Left ventricle myocardium superior (tissue), 1 donor: ENCODE measurements around the gene ORM2. TPM values are rescaled to one million over a fixed set of nuclear protein-coding genes. Genes with fewer than 3 reads are reported as not detected.
"Not testable (repeated sequence)": the region's sequence is repeated elsewhere in the genome, so short reads cannot be mapped to it uniquely, and the experiment has no call there.

Source experiments
- ATAC-seq: fragments of 200-7000 bp; cut with Tn5 transposase; one replicate; pipeline ENCODE4 v1.9.1; 2020; ENCODE audit warnings: mild to moderate bottlenecking, moderate library complexity
- DNase-seq: peaks from one replicate; pipeline ENCODE4 v3.0.0-alpha.2; 2020
- intact Hi-C: fragments of 100-400 bp; cut with micrococcal nuclease; formaldehyde crosslinking; loops from one replicate; pipeline ENCODE4 v1.11.0; 2022
- long read RNA-seq: library from polyadenylated mRNA; unstranded; transcript quantifications from one replicate; pipeline ENCODE4 v2.0.0, GENCODE V29; 2021
- total RNA-seq: library from RNA; stranded (reverse); fragmentation: NEBNext Ultra II Directional; extraction: Animal tissue kit (Norgen Biotek cat#: 25700); gene quantifications from one replicate; pipeline ENCODE4 v1.2.1, GENCODE V29; 2021
- donor health status: DM: no; HTN: yes; CAD: no; lungs with severe emphysema.

ORM2 gene
- total RNA-seq: not detected
- long read RNA-seq: 0 reads

- ATAC-seq, intact Hi-C loops, DNase-seq: not testable (repeated sequence)
These were observed at the start of gene ORM2 for GRCh38 chr9:114329625-114330022. Gene ORM2, plus strand, starts transcription at chr9:114329869. Its CDS starts 36 bp downstream, at chr9:114329905.

DNA sequence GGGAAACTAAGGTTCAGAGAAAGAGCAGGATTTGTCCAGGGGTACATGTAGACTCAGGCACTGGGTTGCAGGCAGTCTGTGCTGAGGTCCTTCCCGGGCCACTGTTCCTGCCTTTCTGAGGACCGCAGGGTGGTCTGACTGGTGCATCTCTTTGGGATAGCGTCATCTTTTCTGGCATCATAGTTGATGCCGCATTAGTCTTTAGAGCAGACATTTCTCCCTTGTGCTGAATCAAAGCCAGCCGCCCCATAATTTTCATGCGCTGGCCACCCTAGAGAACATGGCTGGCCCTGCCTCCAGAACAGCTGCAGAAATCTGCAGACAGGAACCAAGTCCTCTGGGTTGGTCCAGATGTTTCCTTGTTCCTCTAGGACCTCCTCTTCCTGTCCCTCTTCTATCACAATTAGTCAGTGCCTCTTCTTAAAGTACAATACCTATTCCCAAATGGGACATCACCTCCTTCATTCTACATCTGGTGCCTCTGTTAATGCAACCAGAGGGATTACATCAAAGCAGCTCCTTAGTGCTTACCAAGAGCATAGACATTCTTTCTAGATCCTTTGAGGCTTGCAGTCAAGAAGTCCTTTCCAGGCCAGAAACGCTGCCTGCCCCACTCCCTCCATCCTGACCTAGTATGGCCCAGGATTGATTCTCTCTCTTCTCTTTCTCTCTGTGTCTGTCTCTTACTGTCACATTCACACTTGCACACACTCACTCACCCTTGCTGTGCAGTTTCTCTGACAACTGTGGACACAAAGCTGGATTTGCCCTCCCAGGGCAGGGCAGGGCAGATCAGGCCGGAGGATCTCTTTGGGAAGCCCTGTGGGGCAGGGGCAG lies 48.8 kb upstream of the ORM2 start:
- peak; percentile 53 for DNase-seq
- peak; percentile 86 for ATAC-seq
- intact Hi-C loops: no loop called here

- ATAC-seq: peak; percentile 80
- peak; percentile 79 for DNase-seq
- intact Hi-C loops: no loop called here
These were observed 48.1 kb upstream of the ORM2 start for GRCh38 chr9:114281473-114282103.

- no peak for ATAC-seq
- DNase-seq: no peak
- intact Hi-C loops: no loop called here
These were observed 47.6 kb upstream of the ORM2 start for GRCh38 chr9:114282104-114282485.

DNA sequence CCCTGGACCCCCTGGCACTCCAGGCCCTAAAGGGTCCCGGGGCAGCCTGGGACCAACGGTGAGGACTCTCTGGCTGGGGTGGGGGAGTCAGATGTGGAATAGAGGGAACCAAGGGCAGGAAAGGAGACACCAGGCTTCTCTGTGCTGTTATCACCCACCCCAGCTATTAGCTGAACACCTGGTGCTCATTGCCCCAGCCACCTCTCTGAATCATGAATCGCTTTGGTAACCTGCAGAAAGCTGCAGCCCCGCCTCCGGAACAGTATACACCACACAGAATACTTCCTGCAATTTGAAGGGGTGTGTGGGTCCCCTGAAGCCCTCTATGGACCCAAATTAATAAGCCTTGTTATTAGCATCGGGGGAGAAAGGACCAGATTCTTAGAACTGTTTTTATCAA lies 47.2 kb upstream of the ORM2 start:
- intact Hi-C loops: no loop called here
- ATAC-seq: no peak
- no peak for DNase-seq

DNA sequence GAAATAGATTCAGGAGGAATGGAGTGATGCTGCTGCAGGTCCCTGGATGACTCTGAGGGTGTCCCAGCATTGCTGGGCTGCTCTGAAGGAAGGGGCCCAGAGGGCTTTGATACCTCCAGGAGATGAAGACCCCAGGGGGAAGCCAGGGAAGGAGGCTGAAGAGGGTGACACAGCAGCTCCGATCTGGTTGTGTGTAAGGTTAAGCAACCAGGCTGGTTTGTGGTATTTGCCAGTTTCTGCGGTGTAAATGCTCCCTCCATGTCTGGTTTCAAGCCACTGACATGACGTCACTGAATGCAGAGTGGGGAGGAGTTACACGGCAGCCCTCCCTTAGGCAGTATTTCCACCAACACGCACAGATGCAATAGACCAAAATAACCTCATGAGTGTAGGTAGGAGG lies 46.7 kb upstream of the ORM2 start:
- no peak for ATAC-seq
- intact Hi-C loops: no loop called here
- no peak for DNase-seq

GRCh38 chr9:114283551-114284111 lies 46.0 kb upstream of the ORM2 start:
- ATAC-seq: no peak
- peak; percentile 17 for DNase-seq
- intact Hi-C loops: no loop called here

GRCh38 chr9:114284316-114285060 lies 45.2 kb upstream of the ORM2 start:
- intact Hi-C loops: no loop called here

DNA sequence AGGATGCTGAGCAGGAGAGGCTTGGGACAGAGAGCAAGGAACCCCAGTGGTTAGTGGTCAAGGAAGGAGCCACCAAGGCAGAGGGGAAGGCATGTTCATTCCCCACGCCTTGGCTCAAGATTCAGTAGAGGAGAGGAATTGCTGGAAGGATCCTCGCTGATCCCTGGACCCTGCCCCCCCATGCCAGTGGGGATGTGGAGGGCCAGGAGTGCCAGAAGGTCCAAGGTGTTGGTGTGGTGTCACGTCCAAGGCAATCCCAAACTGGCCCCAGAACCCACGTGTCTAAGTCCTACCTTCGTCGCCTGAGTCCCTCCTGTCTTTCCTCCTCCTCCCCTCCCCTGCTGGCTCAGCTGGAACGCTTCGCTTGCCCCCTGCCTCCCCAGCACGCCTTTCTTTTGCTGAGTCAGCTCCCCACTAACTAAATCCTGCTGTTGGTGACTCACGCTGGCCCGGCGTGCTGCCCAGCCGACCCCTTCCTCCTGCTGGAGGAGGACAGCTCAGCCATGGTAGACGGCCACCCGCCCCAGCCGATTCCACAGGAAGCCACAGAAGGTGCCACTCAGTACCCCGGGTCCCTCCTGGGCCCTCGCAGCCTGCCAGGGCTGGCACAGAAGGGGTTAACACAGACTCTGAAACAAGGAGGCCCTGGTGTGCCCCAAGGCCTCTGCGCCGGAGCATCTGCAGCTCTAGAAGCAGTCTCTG lies 44.4 kb upstream of the ORM2 start:
- intact Hi-C loops: no loop called here
- ATAC-seq (no peak), DNase-seq (peak; percentile 25)

More at GRCh38 chr9:114284316-114285060, 45.2 kb upstream of the ORM2 start:
- no peak for ATAC-seq
- DNase-seq: peak; percentile 14

GRCh38 chr9:114286146-114286679 lies 43.5 kb upstream of the ORM2 start:
- DNase-seq (peak; percentile 14), ATAC-seq (no peak)
- intact Hi-C loops: no loop called here

- intact Hi-C loops: no loop called here
- peak; percentile 18 for DNase-seq
- no peak for ATAC-seq
These were observed 42.5 kb upstream of the ORM2 start for GRCh38 chr9:114287001-114287762.

GRCh38 chr9:114287763-114288192 lies 41.9 kb upstream of the ORM2 start:
- no peak for DNase-seq
- intact Hi-C loops: no loop called here
- ATAC-seq: no peak

DNA sequence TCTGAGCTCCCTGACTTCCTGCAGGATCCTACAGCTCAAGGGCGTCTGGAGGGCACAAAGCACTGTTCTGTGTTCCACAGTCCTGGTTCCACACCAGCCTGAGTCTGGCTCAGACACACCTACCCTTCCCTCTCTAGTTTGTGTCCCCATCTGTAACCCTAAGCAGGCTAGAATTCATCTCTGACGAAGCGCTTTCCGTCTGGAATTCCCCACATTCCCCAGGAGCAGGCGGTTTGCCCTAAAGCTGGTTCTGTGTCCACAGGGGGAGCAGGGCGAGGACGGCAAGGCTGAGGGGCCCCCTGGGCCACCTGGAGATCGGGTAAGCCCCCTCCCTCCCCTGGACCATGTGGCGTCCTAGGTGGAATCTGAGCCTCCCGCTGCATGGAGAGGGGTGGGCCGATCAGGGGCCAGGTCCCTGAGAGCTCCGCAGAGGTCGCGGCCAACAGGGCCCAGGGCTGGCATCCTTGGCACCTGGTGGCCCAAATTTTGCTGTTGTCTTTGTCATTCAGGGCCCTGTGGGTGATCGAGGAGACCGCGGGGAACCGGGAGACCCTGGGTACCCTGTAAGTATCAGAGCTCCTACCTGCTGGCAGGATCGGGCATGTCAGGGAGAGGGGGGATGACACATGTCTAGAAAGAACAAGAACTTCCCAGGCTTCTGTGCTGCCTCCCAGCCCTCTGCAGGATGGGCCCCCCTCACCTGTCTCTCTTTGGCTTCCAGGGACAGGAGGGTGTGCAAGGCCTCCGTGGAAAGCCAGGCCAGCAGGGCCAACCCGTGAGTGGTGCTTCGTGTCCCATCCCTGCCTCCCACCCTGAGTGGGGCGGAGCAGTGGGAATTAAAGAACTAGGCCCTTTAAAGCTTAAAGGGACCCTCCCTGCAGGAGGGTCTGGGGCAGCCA lies 41.2 kb upstream of the ORM2 start:
- intact Hi-C loops: no loop called here

DNA sequence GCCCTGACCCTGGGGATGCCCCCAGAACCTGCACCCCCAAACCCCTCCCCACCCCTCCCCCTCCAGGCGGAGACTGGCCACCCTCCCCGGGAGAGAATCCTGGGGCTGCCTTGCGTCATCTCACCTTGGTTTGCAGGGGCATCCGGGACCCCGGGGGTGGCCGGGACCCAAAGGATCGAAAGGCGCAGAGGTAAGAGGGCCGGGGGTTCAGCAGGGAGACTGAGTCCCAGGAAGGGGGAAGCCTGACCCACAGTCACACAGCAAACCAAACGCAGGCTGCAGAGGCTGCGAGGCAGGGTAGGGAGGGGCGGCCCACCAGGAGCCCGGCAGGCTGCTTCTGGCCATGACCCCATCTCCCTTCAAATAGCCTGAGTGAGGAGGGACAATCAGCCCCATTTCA lies 40.6 kb upstream of the ORM2 start:
- peak; percentile 12 for DNase-seq
- intact Hi-C loops: no loop called here
- no peak for ATAC-seq

More for the DNA sequence above, 41.2 kb upstream of the ORM2 start:
- ATAC-seq (no peak), DNase-seq (peak; percentile 21)

GRCh38 chr9:114289571-114290481 lies 39.8 kb upstream of the ORM2 start:
- DNase-seq: peak; percentile 9
- ATAC-seq: no peak
- intact Hi-C loops: loop anchor here (10.0 kb wide), 1 partner anchor 185 kb away; no protein-coding TSS in a partner anchor

DNA sequence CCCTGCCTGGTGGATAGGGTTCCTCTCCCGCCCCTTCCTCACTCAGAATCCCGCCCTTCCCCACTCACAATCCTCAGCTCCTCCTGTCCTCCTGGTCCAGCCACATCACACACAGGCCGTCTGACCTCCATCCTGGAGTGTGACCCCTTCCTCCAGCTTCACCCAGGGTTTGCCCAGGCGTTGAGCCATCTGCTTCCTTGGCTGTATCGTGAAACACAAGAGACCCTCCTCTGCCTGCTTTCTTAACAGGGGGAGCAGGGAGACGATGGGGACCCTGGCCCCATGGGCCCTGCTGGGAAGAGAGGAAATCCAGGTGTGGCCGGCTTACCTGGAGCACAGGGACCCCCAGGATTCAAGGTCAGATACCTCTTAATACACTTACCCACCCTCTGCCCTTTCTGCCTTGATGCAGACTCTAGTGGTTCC lies 39.1 kb upstream of the ORM2 start:
- DNase-seq (peak; percentile 18), ATAC-seq (peak; percentile 21)
- intact Hi-C loops: loop anchor here (10.0 kb wide), 1 partner anchor 186 kb away; no protein-coding TSS in a partner anchor
